CD4-positive, alpha-beta memory T cell (primary cell): ENCODE measurements around the gene LDLRAD4. TPM values are rescaled to one million over a fixed set of nuclear protein-coding genes. Genes with fewer than 3 reads are reported as not detected.
A peak's percentile ranks its signal among the peaks of the same experiment; 100 is the strongest.

Source experiments
- CTCF ChIA-PET: fragments of 350-600 bp; sonication (Branson Sonifier 250); formaldehyde crosslinking; loops from one replicate; lab custom pipeline; 2021; ENCODE audit warnings: inconsistent platforms; ENCODE audit not compliant: partially characterized antibody; lab: Charles Lee
- POLR2A ChIA-PET: fragments of 350-600 bp; sonication (Branson Sonifier 250); formaldehyde crosslinking; loops from one replicate; lab custom pipeline; 2021; ENCODE audit not compliant: partially characterized antibody; lab: Charles Lee
- DNase-seq, 5 donors: peaks; one replicate each; pipeline versions ENCODE4 v3.0.0 to v3.0.0-alpha.2; 2020 to 2022; ENCODE audit warnings: mixed read lengths in 1 of 5
- H3K27ac ChIP-seq: one replicate; pipeline ENCODE4 v1.7.0; 2013; ENCODE audit warnings: low read depth, low read length
- H3K27me3 ChIP-seq: 2 replicates; pipeline ENCODE4 v1.7.0; 2013; ENCODE audit warnings: mild to moderate bottlenecking, low read length, moderate library complexity; ENCODE audit not compliant: insufficient read depth
- H3K36me3 ChIP-seq: 2 replicates; pipeline ENCODE4 v1.7.0; 2013; ENCODE audit warnings: mild to moderate bottlenecking, low read length, moderate library complexity; ENCODE audit not compliant: insufficient read depth
- H3K4me1 ChIP-seq: 2 replicates; pipeline ENCODE4 v1.7.0; 2013; ENCODE audit warnings: mild to moderate bottlenecking, low read length, moderate library complexity; ENCODE audit not compliant: insufficient read depth
- H3K4me3 ChIP-seq, 2 donors: one replicate each; pipeline ENCODE4 v1.7.0; 2013; ENCODE audit warnings: low read length in 2 of 2, mild to moderate bottlenecking in 1 of 2
- H3K9me3 ChIP-seq, 2 donors: one replicate each; pipeline ENCODE4 v1.7.0; 2013; ENCODE audit warnings: low read length in 2 of 2, control low read depth in 1 of 2; ENCODE audit not compliant: control insufficient read depth in 1 of 2
- H3K27ac Mint-ChIP-seq, 7 donors: one replicate each; pipeline ENCODE4 v1.8.0; 2020 to 2021; ENCODE audit warnings: mixed read lengths in 7 of 7, mild to moderate bottlenecking in 6 of 7, inconsistent platforms in 3 of 7, moderate library complexity in 3 of 7
- H3K27me3 Mint-ChIP-seq, 2 donors: one replicate each; pipeline ENCODE4 v1.8.0; 2020 to 2021; ENCODE audit warnings: mixed read lengths in 2 of 2
- H3K36me3 Mint-ChIP-seq, 2 donors: one replicate each; pipeline ENCODE4 v1.8.0; 2020 to 2021; ENCODE audit warnings: mixed read lengths in 2 of 2, inconsistent platforms in 1 of 2, mild to moderate bottlenecking in 1 of 2
- H3K4me1 Mint-ChIP-seq, 4 donors: one replicate each; pipeline ENCODE4 v1.8.0; 2020 to 2021; ENCODE audit warnings: mixed read lengths in 4 of 4, mild to moderate bottlenecking in 1 of 4
- H3K4me3 Mint-ChIP-seq, 8 donors: one replicate each; pipeline ENCODE4 v1.8.0; 2020 to 2021; ENCODE audit warnings: mixed read lengths in 8 of 8, mild to moderate bottlenecking in 7 of 8, moderate library complexity in 6 of 8, inconsistent platforms in 3 of 8
- H3K9me3 Mint-ChIP-seq, 8 donors: one replicate each; pipeline ENCODE4 v1.8.0; 2020 to 2021; ENCODE audit warnings: mixed read lengths in 8 of 8, mild to moderate bottlenecking in 5 of 8, inconsistent platforms in 3 of 8, moderate library complexity in 1 of 8
- intact Hi-C: fragments of 100-400 bp; cut with micrococcal nuclease; formaldehyde crosslinking; loops from one replicate; pipeline ENCODE4 v1.15.1; 2023
- polyA plus RNA-seq, 2 donors: library from polyadenylated mRNA; unstranded; fragments of 300-500 nt; fragmentation: Illumina TruSeq; gene quantifications; one replicate each; pipeline ENCODE4 v1.2.3, GENCODE V29; 2021
- total RNA-seq, 2 experiments: library from RNA; stranded (reverse); gene quantifications; one replicate each; pipeline ENCODE4 v1.2.3, GENCODE V29; 2021

Gene LDLRAD4
- total and polyA plus RNA-seq, 4 experiments from 2014 or later = 17.4 to 63.0 (median 36.6) TPM

GRCh38 chr18:13455960-13456481, 237.5 kb downstream of the LDLRAD4 start:
- H3K27me3 ChIP-seq = no peaks in the 10 kb centered on the region
- peaks cover 27 to 60% (median 41%) of the 10 kb centered on the region in 4 donors for H3K4me1 Mint-ChIP-seq
- H3K4me1 ChIP-seq = peaks cover 23% of the 10 kb centered on the region
- no peaks in the 10 kb centered on the region for H3K27me3 Mint-ChIP-seq
- no peaks in the 10 kb centered on the region for H3K36me3 ChIP-seq
- peak overlapping the region in 7 of 8 donors; percentile 23 to 85 (median 49) for H3K4me3 Mint-ChIP-seq
- ChIA-PET CTCF (interaction anchor here (1.1 kb wide), 1 partner anchor 240 kb away, joined by 3 read pairs; no protein-coding TSS in a partner anchor), POLR2A (interaction anchor here (1.1 kb wide), 1 partner anchor 17 kb away, joined by 3 read pairs; no protein-coding TSS in a partner anchor)
- intact Hi-C loops = no loop called here
- H3K9me3 ChIP-seq = no peaks in the 10 kb centered on the region
- H3K9me3 Mint-ChIP-seq = no peaks in the 10 kb centered on the region
- peak overlapping the region in 1 of 2 donors; percentile 12 for H3K4me3 ChIP-seq
- peak overlapping the region; percentile 62 to 93 (median 78) for H3K27ac Mint-ChIP-seq
- H3K36me3 Mint-ChIP-seq = peaks cover 0 to 9% of the 10 kb centered on the region in 2 donors
- peak in 3 of 5 donors; percentile 12 to 24 (median 13) for DNase-seq
- no peak overlapping the region for H3K27ac ChIP-seq

GRCh38 chr18:13456736-13457271, 238.2 kb downstream of the LDLRAD4 start:
- Mint-ChIP-seq H3K9me3 (no peaks in the 10 kb centered on the region), H3K4me1 (peaks cover 31 to 63% (median 47%) of the 10 kb centered on the region in 4 donors), H3K4me3 (peak overlapping the region in 2 of 8 donors; percentile 13 to 40), H3K27ac (peak overlapping the region in 5 of 7 donors; percentile 24 to 78 (median 42)), H3K27me3 (no peaks in the 10 kb centered on the region), H3K36me3 (peaks cover 0 to 13% of the 10 kb centered on the region in 2 donors)
- intact Hi-C loops = no loop called here
- H3K4me1 ChIP-seq = peaks cover 31% of the 10 kb centered on the region
- H3K4me3 ChIP-seq = no peak overlapping the region
- H3K9me3 ChIP-seq = no peaks in the 10 kb centered on the region
- H3K27me3 ChIP-seq = no peaks in the 10 kb centered on the region
- no peak for DNase-seq
- ChIA-PET CTCF (no interaction called here), POLR2A (no interaction called here)
- H3K27ac ChIP-seq = no peak overlapping the region
- no peaks in the 10 kb centered on the region for H3K36me3 ChIP-seq

- peaks cover 37% of the 10 kb centered on the region for H3K4me1 ChIP-seq
- H3K27me3 ChIP-seq = no peaks in the 10 kb centered on the region
- ChIA-PET CTCF (no interaction called here), POLR2A (no interaction called here)
- no peak overlapping the region for H3K4me3 Mint-ChIP-seq
- peaks cover 0 to 13% of the 10 kb centered on the region in 2 donors for H3K36me3 Mint-ChIP-seq
- intact Hi-C loops = no loop called here
- no peaks in the 10 kb centered on the region for H3K9me3 ChIP-seq
- peaks cover 0 to 2% (median 0%) of the 10 kb centered on the region in 8 donors for H3K9me3 Mint-ChIP-seq
- peaks cover 35 to 65% (median 52%) of the 10 kb centered on the region in 4 donors for H3K4me1 Mint-ChIP-seq
- no peak overlapping the region for H3K4me3 ChIP-seq
- no peak overlapping the region for H3K27ac ChIP-seq
- H3K36me3 ChIP-seq = no peaks in the 10 kb centered on the region
- H3K27ac Mint-ChIP-seq = peak overlapping the region in 2 of 7 donors; percentile 24 to 68
- DNase-seq = no peak
- H3K27me3 Mint-ChIP-seq = no peaks in the 10 kb centered on the region
Measured at GRCh38 chr18:13457327-13457726, 238.8 kb downstream of the LDLRAD4 start.

- POLR2A ChIA-PET = no interaction called here
- Mint-ChIP-seq H3K4me1 (peaks cover 48 to 79% (median 64%) of the 10 kb centered on the region in 4 donors), H3K4me3 (peak overlapping the region in 3 of 8 donors; percentile 0 to 51 (median 23)), H3K9me3 (peaks cover 0 to 2% (median 0%) of the 10 kb centered on the region in 8 donors), H3K27ac (peak overlapping the region in 4 of 7 donors; percentile 68 to 85 (median 74)), H3K27me3 (no peaks in the 10 kb centered on the region), H3K36me3 (peaks cover 8 to 13% of the 10 kb centered on the region in 2 donors)
- peaks cover 58% of the 10 kb centered on the region for H3K4me1 ChIP-seq
- no peak for DNase-seq
- no peaks in the 10 kb centered on the region for H3K36me3 ChIP-seq
- H3K9me3 ChIP-seq = no peaks in the 10 kb centered on the region
- H3K27me3 ChIP-seq = no peaks in the 10 kb centered on the region
- no peak overlapping the region for H3K27ac ChIP-seq
- H3K4me3 ChIP-seq = no peak overlapping the region
- CTCF ChIA-PET = no interaction called here
- intact Hi-C loops = no loop called here
Measured at GRCh38 chr18:13460946-13461345, 242.4 kb downstream of the LDLRAD4 start.

- no peak for DNase-seq
- no peak overlapping the region for H3K4me3 ChIP-seq
- no peaks in the 10 kb centered on the region for H3K27me3 ChIP-seq
- intact Hi-C loops = no loop called here
- Mint-ChIP-seq H3K4me3 (peak overlapping the region in 4 of 8 donors; percentile 0 to 51 (median 28)), H3K9me3 (peaks cover 0 to 2% (median 1%) of the 10 kb centered on the region in 8 donors), H3K27ac (peak overlapping the region in 6 of 7 donors; percentile 68 to 89 (median 75)), H3K36me3 (peaks cover 11 to 14% of the 10 kb centered on the region in 2 donors), H3K4me1 (peaks cover 46 to 79% (median 62%) of the 10 kb centered on the region in 4 donors), H3K27me3 (no peaks in the 10 kb centered on the region)
- H3K9me3 ChIP-seq = no peaks in the 10 kb centered on the region
- ChIA-PET POLR2A (no interaction called here), CTCF (no interaction called here)
- no peak overlapping the region for H3K27ac ChIP-seq
- H3K36me3 ChIP-seq = no peaks in the 10 kb centered on the region
- peaks cover 58% of the 10 kb centered on the region for H3K4me1 ChIP-seq
Measured at GRCh38 chr18:13461469-13461868, 242.9 kb downstream of the LDLRAD4 start.

GRCh38 chr18:13461936-13462335, 243.4 kb downstream of the LDLRAD4 start:
- no peak overlapping the region for H3K4me3 ChIP-seq
- CTCF ChIA-PET = no interaction called here
- intact Hi-C loops = no loop called here
- Mint-ChIP-seq H3K4me1 (peaks cover 49 to 79% (median 62%) of the 10 kb centered on the region in 4 donors), H3K4me3 (peak overlapping the region in 3 of 8 donors; percentile 15 to 49 (median 25)), H3K27me3 (no peaks in the 10 kb centered on the region), H3K27ac (peak overlapping the region in 6 of 7 donors; percentile 53 to 89 (median 76)), H3K9me3 (peaks cover 0 to 6% (median 3%) of the 10 kb centered on the region in 8 donors), H3K36me3 (peaks cover 15 to 19% of the 10 kb centered on the region in 2 donors)
- no peaks in the 10 kb centered on the region for H3K36me3 ChIP-seq
- no peak overlapping the region for H3K27ac ChIP-seq
- POLR2A ChIA-PET = interaction anchor here (1.3 kb wide), 1 partner anchor 10 kb away, joined by 3 read pairs; no protein-coding TSS in a partner anchor
- no peak for DNase-seq
- no peaks in the 10 kb centered on the region for H3K27me3 ChIP-seq
- H3K4me1 ChIP-seq = peaks cover 58% of the 10 kb centered on the region
- H3K9me3 ChIP-seq = no peaks in the 10 kb centered on the region

GRCh38 chr18:13462686-13463085, 244.1 kb downstream of the LDLRAD4 start:
- POLR2A ChIA-PET = interaction anchor here (0.8 to 2.1 kb wide), 4 partner anchors 9 to 88 kb away, joined by 3 to 7 read pairs (median 3); no protein-coding TSS in a partner anchor

More at GRCh38 chr18:13462686-13463085, 244.1 kb downstream of the LDLRAD4 start:
- no peaks in the 10 kb centered on the region for H3K36me3 ChIP-seq
- DNase-seq = no peak
- H3K4me3 ChIP-seq = no peak overlapping the region
- CTCF ChIA-PET = interaction anchor here (2.2 kb wide), 1 partner anchor 247 kb away, joined by 10 read pairs; no protein-coding TSS in a partner anchor
- H3K9me3 ChIP-seq = no peaks in the 10 kb centered on the region
- Mint-ChIP-seq H3K4me1 (peaks cover 50 to 78% (median 65%) of the 10 kb centered on the region in 4 donors), H3K36me3 (peaks cover 20 to 26% of the 10 kb centered on the region in 2 donors), H3K9me3 (peaks cover 0 to 12% (median 8%) of the 10 kb centered on the region in 8 donors), H3K27ac (peak overlapping the region; percentile 53 to 97 (median 83)), H3K27me3 (no peaks in the 10 kb centered on the region), H3K4me3 (peak overlapping the region in 4 of 8 donors; percentile 21 to 57 (median 45))
- no peaks in the 10 kb centered on the region for H3K27me3 ChIP-seq
- H3K4me1 ChIP-seq = peaks cover 59% of the 10 kb centered on the region
- H3K27ac ChIP-seq = no peak overlapping the region
- intact Hi-C loops = no loop called here
